Upper lobe of left lung (tissue), 4 donors: ENCODE data around the gene GRK5.

Experiments
- CTCF ChIP-seq, 6 experiments: fragments of 450-650 bp in 4 of 6; fragments of 200-600 bp in 2 of 6; sonication (generic) in 2 of 6; IDR thresholded peaks; one replicate each; pipeline ENCODE4 v1.5.1; 2016 to 2019; ENCODE audit warnings: antibody characterized with exemption in 6 of 6
- EP300 ChIP-seq, 4 donors: sonication (generic); formaldehyde crosslinking; IDR thresholded peaks; one replicate each; pipeline ENCODE4 v1.5.1; 2017; ENCODE audit warnings: antibody characterized with exemption in 4 of 4, control low read depth in 2 of 4

- TF ChIP-seq CTCF (IDR thresholded peaks at IDR 0.05) (no peak), EP300 (IDR thresholded peaks at IDR 0.05) (no peak)
These were observed 44.8 kb upstream of the GRK5 start for GRCh38 chr10:119162452-119163092.
